Stimulated activated CD4-positive, alpha-beta T cell treated with anti-CD3 and anti-CD28 coated beads, TNF-alpha, amount 100 ng/mL, for 48 hours (primary cell): ENCODE data around the gene MEIOB.

ENCODE experiments used
- DNase-seq, 3 donors: peaks; one replicate each; pipeline ENCODE4 v3.0.0-alpha.2; 2020; ENCODE audit warnings: low read depth in 3 of 3

MEIOB gene

GRCh38 chr16:1787322-1788094 is 84.5 kb downstream of the MEIOB start:
- DNase-seq: no peak

DNA sequence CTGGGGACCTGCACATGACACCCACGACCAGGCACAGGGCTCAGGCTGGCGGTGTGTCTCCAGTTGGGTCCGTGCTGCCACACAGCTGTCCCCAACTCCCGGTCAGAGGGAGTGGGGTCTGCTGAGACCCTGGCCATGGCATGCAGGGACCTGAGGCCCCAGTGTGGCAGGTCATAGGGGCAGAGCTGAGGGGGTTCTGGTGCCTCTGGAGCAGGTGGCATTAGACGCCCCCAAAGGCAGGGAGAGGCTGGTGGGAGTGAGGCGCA is 85.0 kb downstream of the MEIOB start:
- DNase-seq: no peak

GRCh38 chr16:1786242-1787055 is 85.5 kb downstream of the MEIOB start:
- no peak for DNase-seq

DNA sequence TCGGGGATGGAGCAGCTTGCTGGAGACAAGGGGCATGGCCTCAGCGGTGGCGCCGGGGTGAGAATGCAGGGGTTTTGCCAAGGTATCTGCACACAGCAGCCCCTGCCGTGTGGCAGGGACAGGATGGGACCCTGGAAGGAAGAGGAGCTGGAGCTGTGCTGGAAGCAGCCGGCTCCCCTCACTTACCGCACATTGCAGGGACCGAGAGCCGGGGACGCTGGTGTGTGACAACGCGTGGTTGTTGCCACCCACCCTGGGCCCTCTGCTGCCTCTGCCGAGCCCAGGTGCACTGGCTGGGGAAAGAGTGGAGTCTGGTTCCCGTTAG is 86.2 kb downstream of the MEIOB start:
- no peak for DNase-seq

DNA sequence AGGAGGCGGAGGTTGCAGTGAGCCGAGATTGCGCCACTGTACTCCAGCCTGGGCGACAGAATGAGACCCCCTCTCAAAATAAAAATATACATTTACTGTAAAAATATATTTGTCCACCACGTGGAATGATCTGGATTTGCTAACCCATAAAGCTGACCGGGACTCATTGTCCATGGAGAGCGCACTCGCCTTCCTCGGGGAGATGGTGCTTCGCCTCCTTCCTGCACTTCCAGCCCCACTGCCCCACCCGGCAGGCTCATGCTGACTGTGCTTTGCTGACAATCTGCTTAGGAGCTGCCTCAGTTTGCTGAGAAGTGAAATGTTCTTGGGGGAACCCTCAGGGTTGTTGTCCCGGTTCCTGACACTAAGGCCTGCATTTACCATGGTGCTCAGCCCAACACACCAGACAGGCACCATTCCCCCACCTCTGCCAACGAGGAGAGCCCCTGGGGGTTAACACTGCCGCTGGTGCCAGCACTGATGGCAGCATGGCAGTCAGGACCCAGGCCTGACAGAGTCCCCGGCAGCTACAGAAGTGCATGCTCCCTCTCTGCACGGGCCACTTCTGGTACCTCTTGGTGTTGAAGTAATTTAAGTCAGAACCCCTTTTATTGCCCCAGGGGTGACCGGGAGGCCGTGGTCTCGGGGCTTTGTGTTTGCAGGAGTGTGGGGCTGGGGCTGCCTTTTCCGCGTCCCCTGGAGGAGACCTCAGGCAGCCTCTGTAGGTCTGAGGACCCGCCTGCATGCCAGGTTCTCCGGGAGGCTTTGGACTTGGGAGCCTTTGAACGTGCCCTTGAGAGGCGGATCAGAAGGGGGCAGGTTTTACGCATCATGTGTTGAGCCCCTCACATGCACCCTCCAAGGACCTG is 86.8 kb downstream of the MEIOB start:
- no peak for DNase-seq
